Testis (tissue), 2 donors: Measurements from ENCODE around the gene TEAD1.

Experiments used
- CTCF ChIP-seq, 3 experiments: fragments of 450-650 bp in 2 of 3; fragments of 200-600 bp in 1 of 3; sonication (generic) in 1 of 3; IDR thresholded peaks; one replicate each; pipeline ENCODE4 v1.5.1; 2016 to 2019; ENCODE audit warnings: antibody characterized with exemption in 3 of 3, mild to moderate bottlenecking in 2 of 3, moderate library complexity in 1 of 3
- POLR2A ChIP-seq: fragments of 450-650 bp; IDR thresholded peaks from one replicate; pipeline ENCODE4 v1.6.1; 2017; ENCODE audit warnings: antibody characterized with exemption, mild to moderate bottlenecking, moderate library complexity

GRCh38 chr11:12854829-12855228 lies 180.6 kb downstream of the TEAD1 start:
- TF ChIP-seq CTCF (IDR thresholded peaks at IDR 0.05) (no peak), POLR2A (no peak)
